ENCODE data around the gene RPN2.

Gene RPN2

DNA sequence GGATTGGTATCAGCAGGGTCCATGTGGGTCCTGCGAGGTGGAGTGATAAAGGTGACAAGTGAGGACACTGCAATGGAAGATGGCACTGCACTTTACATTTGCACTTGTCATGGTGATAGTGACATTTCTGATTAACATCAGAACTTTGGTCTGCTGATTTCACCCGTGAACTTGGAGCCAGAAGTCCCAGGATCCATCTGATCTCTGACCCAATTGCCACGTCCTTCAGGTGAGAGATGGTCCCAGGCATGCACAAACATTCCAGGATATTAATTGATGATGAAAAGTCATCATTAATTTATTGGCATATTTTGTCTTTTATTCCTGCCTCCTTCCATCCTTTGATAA, 92.3 kb downstream of the RPN2 start:
- DNase-seq, result no peak

DNA sequence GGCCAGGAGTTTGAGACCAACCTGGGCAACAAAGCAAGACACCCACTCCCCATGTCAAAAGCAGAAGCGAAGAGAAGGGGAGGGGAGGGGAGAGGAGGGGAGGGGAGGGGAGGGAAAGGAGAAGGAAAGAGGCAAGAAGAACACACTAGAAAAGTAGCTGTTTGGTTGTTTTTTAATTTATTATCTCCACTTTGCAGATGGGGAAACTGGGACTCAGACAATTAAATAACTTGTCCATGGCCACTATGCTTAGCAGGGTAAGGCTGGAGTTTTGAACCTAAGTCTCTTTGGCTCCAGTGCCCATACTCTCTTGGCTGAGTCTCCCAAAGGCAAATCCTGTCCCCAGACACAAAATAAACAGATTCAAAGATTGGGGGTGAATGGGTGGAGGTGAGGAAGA, 94.9 kb downstream of the RPN2 start:
- no peak for DNase-seq

DNA sequence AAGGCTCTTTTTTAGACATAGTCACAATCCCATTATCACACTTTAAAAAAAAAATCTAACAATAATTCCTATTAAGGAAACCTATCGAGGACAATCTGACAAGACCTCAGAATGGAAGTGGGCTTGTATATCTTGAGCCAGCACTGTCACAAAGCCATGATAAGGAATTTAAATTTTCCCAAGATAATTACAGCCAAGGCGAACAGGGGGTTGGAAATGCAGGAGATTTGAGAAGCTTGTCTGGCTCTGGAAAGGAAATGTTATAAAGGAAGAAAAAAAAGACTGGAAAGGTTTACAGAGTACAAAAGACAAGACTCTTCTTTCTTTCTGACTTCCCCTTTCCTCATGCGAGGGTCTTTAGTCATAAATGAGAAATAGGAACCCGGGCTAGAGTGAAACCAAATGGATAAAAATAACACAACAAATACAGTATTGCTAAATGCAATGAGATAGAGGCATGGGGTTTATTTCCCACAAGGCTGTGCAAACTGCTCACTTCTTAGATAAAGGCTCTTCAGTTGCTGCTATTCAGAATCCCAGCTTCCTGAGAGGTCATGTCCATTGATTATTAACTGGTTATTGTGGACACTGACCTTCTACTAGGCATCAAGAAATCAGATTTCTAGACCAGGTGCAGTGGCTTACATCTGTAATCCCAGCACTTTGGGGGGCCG, 95.9 kb downstream of the RPN2 start:
- DNase-seq, result no peak

DNA sequence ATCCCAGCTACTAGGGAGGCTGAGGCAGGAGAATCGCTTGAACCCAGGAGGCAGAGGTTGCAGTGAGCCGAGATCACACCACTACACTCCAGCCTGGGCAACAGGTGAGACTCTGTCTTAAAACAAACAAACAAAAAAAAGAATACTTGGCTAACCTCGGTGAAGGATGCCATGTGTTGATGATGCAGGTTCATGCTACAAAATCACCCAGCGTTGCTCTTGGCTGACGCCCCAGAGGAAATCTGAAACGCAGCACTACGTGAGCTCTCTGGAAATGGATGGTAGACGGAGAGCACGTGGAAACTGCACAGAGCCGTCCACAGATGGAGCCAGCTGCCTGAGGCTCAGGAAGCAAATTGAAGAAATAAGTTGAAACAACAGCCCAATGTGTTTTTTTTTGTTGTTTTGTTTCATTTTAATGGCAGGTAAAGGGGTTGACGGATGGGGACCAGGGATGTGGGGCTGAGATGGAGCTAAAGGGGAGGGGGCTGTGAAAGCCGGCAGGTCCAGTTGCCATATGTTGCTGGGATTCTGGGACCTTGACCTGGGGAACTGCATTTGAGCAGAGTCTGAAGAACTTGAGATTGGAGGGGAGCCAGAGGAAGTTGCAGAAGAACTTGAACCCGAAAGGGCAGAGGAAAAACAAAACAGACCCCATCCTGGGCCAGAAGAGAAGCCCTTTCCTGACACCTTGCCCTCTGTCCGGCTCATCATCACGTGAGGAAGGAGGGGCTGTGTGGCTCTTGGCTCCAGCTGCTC, 97.5 kb downstream of the RPN2 start:
- peak; percentile 11 for DNase-seq

DNA sequence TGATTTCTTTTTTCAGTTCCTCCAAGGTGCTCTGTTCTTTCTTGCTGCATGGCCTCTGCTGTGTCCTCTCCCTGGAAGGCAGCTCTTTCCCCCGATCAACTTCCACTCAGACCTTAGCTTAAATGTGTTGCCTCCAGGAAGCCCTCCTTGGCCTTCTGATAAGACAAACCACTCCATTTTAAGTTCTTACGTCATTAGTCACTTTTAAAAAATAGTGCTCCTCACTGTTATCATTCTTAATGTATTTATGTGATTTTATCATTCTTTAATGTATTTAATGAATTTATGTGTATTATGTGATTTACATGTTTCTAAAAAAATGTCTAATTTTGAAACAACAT, 98.1 kb downstream of the RPN2 start:
- no peak for DNase-seq

DNA sequence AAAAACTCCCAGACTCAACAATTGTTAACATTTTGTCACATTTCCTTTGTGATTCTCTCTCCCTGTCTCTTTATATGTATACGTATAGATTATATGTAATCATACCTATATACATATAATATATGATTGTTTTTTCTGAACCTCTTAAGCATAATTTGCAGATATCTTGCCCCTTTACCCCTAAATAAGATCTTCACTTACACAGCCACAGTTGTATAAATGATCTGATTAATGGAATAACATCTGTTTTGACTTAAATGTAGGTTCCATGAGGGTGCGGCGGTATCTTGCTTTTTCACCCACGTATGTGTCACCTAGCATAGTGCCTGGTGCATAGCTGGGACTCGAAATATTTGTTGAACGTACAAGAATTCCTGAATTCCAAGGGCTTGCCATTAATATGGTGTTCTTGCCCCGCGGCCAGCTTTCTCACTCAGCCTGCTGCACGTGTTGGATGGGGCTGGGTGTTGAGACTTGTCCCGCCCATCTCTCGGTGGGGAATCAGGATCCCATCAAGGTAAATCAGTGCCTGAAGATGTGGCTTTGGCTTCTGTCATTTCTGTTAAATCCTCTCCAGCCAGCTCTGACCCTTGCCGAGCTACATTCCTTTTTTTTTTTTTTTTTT, 99.9 kb downstream of the RPN2 start:
- DNase-seq, result no peak

DNA sequence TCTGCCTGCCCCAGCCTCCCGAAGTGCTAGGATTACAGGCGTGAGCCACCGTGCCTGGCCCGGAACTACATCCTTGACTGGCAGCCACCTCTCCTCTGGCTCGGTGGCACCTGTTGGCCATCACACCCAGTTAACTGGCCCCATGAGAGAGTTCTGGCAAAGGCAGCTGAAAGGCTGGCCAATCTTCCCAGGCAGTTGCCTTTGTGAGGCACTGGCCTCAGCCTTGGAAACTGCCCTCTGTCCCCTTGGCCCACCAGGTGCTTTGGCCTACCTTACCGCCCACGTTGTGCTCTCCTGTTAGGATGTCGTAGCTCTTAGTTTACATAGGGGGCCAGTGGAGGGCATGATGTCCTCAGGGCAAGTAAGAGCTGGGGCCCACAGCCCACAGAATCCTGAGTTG, 100.7 kb downstream of the RPN2 start:
- no peak for DNase-seq

DNA sequence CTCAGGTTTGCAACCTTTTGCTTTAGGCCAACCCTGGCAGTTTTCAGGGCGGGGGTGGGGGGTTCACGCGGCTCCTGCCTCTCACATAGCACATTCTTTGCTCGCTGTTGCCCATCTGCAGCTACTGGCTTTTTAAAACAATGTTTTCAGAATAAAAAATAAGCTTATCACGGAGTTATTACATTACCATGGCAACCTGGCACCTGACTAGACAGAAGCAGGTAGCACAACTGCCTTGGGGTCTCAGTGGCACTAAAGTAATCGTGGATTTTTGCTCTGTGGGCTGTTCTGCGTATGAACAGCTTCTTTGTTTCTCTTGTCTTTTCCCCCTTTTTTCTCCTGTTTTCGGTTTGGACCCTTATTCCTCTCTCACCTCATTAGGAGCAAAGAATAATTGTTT, 101.3 kb downstream of the RPN2 start:
- DNase-seq, result no peak

DNA sequence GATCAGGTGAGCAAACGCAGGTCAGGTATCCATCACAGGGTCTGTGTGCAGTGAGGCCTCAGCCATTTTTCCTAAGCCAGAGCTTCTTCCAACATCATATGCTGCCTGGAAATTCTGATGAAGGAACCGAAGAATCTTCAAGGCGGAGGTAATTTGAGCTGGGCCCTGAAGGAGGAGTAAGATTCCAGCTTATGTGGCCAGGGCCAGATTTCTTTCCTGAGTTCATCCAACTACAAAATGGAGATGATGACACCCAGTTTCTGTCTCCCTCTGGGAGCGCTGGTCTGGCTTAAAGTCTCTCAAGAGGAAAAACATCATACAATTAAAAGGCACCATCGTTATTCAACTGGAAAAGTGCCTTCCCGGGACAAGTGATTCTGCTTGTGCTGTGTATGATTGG, 103.4 kb downstream of the RPN2 start:
- DNase-seq, result peak; percentile 29

DNA sequence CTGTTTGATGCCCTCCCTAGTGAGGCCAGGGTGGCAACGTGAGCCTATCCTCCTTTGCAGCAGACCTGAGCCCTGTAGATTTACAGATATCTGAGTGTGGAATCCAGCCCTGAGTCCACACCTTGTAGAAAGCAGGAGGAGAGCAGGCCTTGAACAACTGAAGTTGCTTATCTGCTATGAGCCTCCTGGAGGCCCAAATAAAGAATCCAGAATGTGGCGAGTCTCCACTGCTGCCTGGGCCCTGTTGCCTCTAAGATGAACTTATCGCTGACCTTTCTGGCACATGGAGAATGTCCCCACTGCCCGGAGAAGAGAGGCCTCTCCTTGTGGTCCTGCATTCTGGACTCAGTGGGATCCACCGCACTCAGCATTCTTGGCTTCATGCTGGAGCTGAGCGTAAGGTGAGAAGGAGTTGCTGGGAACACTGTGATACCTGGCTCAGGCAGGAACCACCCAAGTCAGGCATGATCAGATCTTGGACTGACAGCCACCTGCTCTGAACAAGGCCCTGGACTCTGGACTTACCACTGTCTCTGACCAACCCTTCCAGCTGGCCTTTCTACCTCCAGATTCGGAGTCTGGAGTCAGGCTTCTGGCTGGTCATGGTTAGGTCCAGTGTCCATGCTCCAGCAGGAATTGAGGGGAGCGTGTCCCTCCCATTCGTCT, 104.5 kb downstream of the RPN2 start:
- no peak for DNase-seq

DNA sequence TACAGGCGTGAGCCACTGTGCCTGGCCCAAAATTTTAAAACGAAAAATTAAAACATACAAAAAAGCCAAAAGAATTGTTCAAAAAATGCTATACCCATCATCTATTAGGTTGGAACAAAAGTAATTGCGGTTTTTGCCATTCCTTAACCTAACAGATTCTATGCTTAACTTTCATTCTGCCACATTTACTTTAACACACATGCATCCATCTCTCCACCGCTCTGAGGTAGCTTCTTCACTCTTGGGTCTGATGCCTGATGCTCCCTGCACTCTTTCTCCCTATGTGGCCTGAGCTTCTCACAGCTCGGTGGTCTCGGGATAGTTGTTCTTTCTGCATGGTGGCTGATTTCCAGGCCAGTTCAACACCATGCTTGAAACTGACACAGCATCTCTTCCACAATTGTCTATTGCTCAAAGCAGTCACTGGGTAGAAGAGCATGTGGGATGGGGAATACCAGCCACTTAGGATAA, 105.6 kb downstream of the RPN2 start:
- no peak for DNase-seq

DNA sequence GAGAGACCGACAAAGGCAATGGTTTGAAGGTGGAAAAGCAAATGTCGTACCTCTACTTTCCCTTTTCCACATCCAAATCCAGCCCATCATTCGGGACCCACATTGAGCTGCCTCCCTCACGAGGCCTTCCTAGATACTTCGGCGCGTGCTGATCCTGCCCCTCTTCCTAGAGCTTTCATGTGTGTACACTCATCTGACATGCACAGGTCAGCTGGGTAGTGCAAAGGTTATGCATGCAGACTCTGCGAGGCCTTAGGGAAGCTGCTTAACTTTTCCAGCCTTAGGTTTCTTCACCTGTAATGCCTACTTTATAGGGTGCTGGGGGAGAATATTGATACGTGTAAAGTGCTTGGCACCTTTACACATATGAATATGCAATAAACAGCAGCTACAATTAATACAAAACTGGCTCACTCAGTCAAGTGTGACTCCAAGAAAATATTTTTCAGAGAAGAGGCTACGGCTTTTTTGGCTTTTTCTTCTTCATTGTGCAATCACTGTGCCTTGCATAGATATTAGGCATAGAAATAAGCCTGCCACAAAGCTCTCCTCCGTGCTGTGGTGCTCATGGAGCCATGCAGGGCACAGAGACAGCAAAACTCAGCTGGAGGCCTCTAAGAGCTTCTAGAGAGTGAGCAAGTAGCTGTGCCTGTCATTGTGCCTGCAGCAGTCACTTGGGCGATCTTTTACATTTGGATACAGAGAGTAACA, 106.7 kb downstream of the RPN2 start:
- DNase-seq, result no peak

DNA sequence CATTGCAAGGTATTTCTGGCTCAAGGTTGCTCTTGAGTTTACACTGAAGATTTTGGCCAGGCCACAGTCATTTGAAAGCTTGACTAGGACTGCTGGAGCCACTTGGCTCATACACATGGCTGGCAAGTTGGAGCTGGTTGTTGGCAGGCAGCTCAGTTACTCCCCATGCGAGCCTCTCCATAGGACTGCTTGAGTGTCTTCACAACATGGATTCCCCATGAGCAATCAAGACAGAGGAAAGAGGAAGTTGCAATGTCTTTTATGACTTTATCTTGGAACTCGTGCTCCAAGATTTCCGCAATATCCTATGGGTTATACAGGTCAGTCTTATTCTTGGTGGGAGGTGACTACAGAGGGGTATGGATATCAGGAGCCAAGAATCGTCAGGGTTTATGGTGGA, 109.0 kb downstream of the RPN2 start:
- DNase-seq, result no peak

DNA sequence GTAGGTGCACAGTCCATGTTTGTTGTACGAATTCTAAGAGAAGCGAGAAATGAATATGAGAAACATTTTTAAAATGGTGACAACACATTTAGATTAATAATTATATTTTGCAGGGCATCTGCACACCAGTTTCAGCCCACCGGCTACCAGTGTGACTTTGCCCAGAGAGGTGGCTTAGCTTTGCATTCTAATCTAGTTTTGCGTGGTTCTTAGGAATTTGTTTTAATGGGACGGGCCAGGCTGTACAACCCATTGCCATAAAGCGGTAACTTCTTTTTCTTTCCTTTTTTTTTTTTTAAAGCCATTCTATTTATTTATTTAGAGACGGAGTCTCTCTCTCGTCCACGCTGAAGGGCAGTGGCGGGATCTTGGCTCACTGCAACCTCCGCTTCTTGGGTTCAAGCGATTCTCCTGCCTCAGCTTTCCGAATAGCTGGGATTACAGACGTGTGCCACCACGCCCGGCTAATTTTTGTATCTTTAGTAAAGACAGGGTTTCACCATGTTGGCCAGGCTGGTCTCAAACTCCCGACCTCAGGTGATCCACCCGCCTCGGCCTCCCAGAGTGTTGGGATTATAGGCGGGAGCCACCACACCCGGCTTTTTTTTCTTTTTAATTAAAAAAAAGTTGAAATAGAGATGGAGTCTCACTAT, 111.2 kb downstream of the RPN2 start:
- DNase-seq, result no peak

Measured in kidney glomerular epithelial cell (primary cell).